B cell (primary cell): ENCODE data around the gene GOLGA6L2. TPM values are rescaled to one million over a fixed set of nuclear protein-coding genes. Genes with fewer than 3 reads are reported as not detected.
"Not testable (repeated sequence)": the region's sequence is repeated elsewhere in the genome, so short reads cannot be mapped to it uniquely, and the experiment has no call there.

Experiments
- ATAC-seq: fragments of 200-7000 bp; cut with Tn5 transposase; one replicate; pipeline ENCODE4 v1.10.0; 2021; ENCODE audit warnings: low read depth, mild to moderate bottlenecking, moderate number of reproducible peaks, moderate library complexity
- CTCF ChIA-PET: fragments of 350-600 bp; sonication (Branson Sonifier 250); formaldehyde crosslinking; loops from one replicate; lab custom pipeline; 2021; ENCODE audit warnings: antibody characterized with exemption, inconsistent platforms; lab: Charles Lee
- POLR2A ChIA-PET: fragments of 350-600 bp; sonication (Branson Sonifier 250); formaldehyde crosslinking; loops from one replicate; lab custom pipeline; 2021; ENCODE audit warnings: antibody characterized with exemption; lab: Charles Lee
- DNase-seq: peaks from one replicate; pipeline ENCODE4 v3.0.0; 2013
- H2AFZ ChIP-seq: 2 replicates; pipeline ENCODE4 v1.6.1; 2012; ENCODE audit warnings: mild to moderate bottlenecking, low read depth, low read length; ENCODE audit not compliant: insufficient read depth, poor library complexity, severe bottlenecking
- H3K27ac ChIP-seq, 2 donors: 1 replicate in 1 of 2; 2 replicates in 1 of 2; pipeline ENCODE4 v1.5.1; 2012 to 2013; ENCODE audit warnings: low read length in 2 of 2, mild to moderate bottlenecking in 2 of 2, moderate library complexity in 1 of 2
- H3K27me3 ChIP-seq, 4 experiments: fragments of 200-600 bp in 1 of 4; sonication (generic) in 1 of 4; replicated peaks in 1 of 4; 1 replicate in 2 of 4; 2 replicates in 2 of 4; pipeline versions ENCODE4 v1.6.1 to v1.7.0; 2013 to 2016; ENCODE audit warnings: low read length in 3 of 4, mild to moderate bottlenecking in 2 of 4, mixed read lengths in 1 of 4, moderate library complexity in 1 of 4; ENCODE audit not compliant: insufficient read depth in 4 of 4, control insufficient read depth in 3 of 4; ENCODE audit errors: control extremely low read depth in 1 of 4
- H3K36me3 ChIP-seq, 2 experiments: replicated peaks in 1 of 2; 1 replicate in 1 of 2; 2 replicates in 1 of 2; pipeline versions ENCODE4 v1.6.1 to v1.7.1; 2013; ENCODE audit warnings: low read length in 1 of 2; ENCODE audit not compliant: insufficient read depth in 2 of 2, control insufficient read depth in 1 of 2; ENCODE audit errors: control extremely low read depth in 1 of 2, extremely low read depth in 1 of 2
- H3K4me1 ChIP-seq, 2 donors: fragments of 200-600 bp in 1 of 2; sonication (generic) in 1 of 2; 1 replicate in 1 of 2; 2 replicates in 1 of 2; pipeline versions ENCODE4 v1.5.1 to v1.6.1; 2013 to 2017; ENCODE audit warnings: low read length in 2 of 2; ENCODE audit not compliant: control insufficient read depth in 2 of 2, insufficient read depth in 2 of 2
- H3K4me2 ChIP-seq: replicated peaks from 2 replicates; pipeline ENCODE3; 2012; ENCODE audit warnings: mild to moderate bottlenecking, low read depth, low read length; ENCODE audit not compliant: poor library complexity, severe bottlenecking
- H3K4me3 ChIP-seq, 5 experiments: fragments of 200-600 bp in 1 of 5; sonication (generic) in 1 of 5; 1 replicate in 3 of 5; 2 replicates in 2 of 5; pipeline versions ENCODE4 v1.5.1 to v1.7.0; 2011 to 2016; ENCODE audit warnings: low read length in 4 of 5, mild to moderate bottlenecking in 4 of 5, low read depth in 2 of 5, control low read depth in 1 of 5, moderate library complexity in 1 of 5; ENCODE audit not compliant: insufficient read depth in 1 of 5; ENCODE audit errors: control extremely low read depth in 1 of 5, extremely low read depth in 1 of 5
- H3K79me2 ChIP-seq: fragments of 200-600 bp; sonication (generic); one replicate; pipeline ENCODE4 v1.6.0; 2016; ENCODE audit warnings: low read length; ENCODE audit not compliant: control insufficient read depth, insufficient read depth
- H3K9ac ChIP-seq: fragments of 200-600 bp; sonication (generic); 2 replicates; pipeline ENCODE4 v1.6.1; 2017; ENCODE audit warnings: mild to moderate bottlenecking, low read length, moderate library complexity
- H3K9me3 ChIP-seq, 3 donors: one replicate each; pipeline versions ENCODE4 v1.6.1 to v1.7.1; 2013; ENCODE audit warnings: low read length in 2 of 3; ENCODE audit not compliant: control insufficient read depth in 2 of 3, insufficient read depth in 1 of 3; ENCODE audit errors: control extremely low read depth in 1 of 3
- H4K20me1 ChIP-seq: 2 replicates; pipeline ENCODE4 v1.6.0; 2012; ENCODE audit warnings: mild to moderate bottlenecking, low read length; ENCODE audit not compliant: insufficient read depth, control insufficient read depth, poor library complexity, severe bottlenecking
- H3K27ac Mint-ChIP-seq: one replicate; pipeline ENCODE4 v1.8.0; 2021; ENCODE audit warnings: mixed read lengths
- H3K27me3 Mint-ChIP-seq: one replicate; pipeline ENCODE4 v1.8.0; 2021; ENCODE audit warnings: mixed read lengths
- H3K4me1 Mint-ChIP-seq: one replicate; pipeline ENCODE4 v1.8.0; 2021; ENCODE audit warnings: mixed read lengths
- H3K4me3 Mint-ChIP-seq: one replicate; pipeline ENCODE4 v1.8.0; 2021; ENCODE audit warnings: mixed read lengths
- H3K9me3 Mint-ChIP-seq: one replicate; pipeline ENCODE4 v1.8.0; 2022; ENCODE audit warnings: mixed read lengths; ENCODE audit not compliant: insufficient read depth
- CTCF ChIP-seq: fragments of 200-600 bp; IDR thresholded peaks from one replicate; pipeline ENCODE4 v1.8.0; 2022; ENCODE audit warnings: antibody characterized with exemption, mild to moderate bottlenecking
- EZH2 ChIP-seq: IDR thresholded peaks from 2 replicates; pipeline ENCODE4 v1.6.1; 2012; ENCODE audit warnings: borderline replicate concordance, low read depth, mild to moderate bottlenecking, moderate library complexity, low read length; ENCODE audit not compliant: insufficient read depth, poor library complexity, severe bottlenecking
- WGBS: methylation state at CpG from one replicate; pipeline ENCODE4 v1.1.5; 2013; ENCODE audit warnings: missing lambda C conversion rate; ENCODE audit not compliant: insufficient coverage; 5-methylcytosine and 5-hydroxymethylcytosine counted together
- intact Hi-C: fragments of 100-400 bp; cut with micrococcal nuclease; formaldehyde crosslinking; loops from one replicate; pipeline ENCODE4 v1.10.0; 2022
- polyA plus RNA-seq: library from polyadenylated mRNA; depleted of rRNA; stranded (reverse); fragments of >200 nt; gene quantifications from 2 replicates; pipeline ENCODE4 v1.2.3, GENCODE V29; 2012
- total RNA-seq, 2 donors: library from RNA; stranded (reverse); fragments of 120-200 nt in 1 of 2; gene quantifications; 1 replicate in 1 of 2; 2 replicates in 1 of 2; pipeline versions ENCODE4 v1.2.3 to v1.2.4, GENCODE V29; 2013 to 2022

The GOLGA6L2 gene
- total and polyA plus RNA-seq, 2 donors (not counting 1 experiment from before 2014, with no cell fraction given): not detected

GRCh38 chr15:23436421-23436820 lies 10.6 kb downstream of the GOLGA6L2 start:
- Mint-ChIP-seq H3K9me3 (no peaks in the 10 kb centered on the region), H3K4me1 (no peaks in the 10 kb centered on the region), H3K27ac (no peak overlapping the region), H3K4me3 (no peak overlapping the region), H3K27me3 (no peaks in the 10 kb centered on the region)
- intact Hi-C loops: no loop called here
- Histone ChIP-seq H3K36me3 (no peaks in the 10 kb centered on the region), H2AFZ (no peak overlapping the region), H3K9me3 (peaks cover 0 to 4% (median 0%) of the 10 kb centered on the region in 3 donors), H3K27me3 (no peaks in the 10 kb centered on the region), H4K20me1 (no peaks in the 10 kb centered on the region), H3K9ac (no peak overlapping the region), H3K27ac (no peak overlapping the region), H3K79me2 (no peaks in the 10 kb centered on the region), H3K4me3 (no peak overlapping the region), H3K4me1 (no peaks in the 10 kb centered on the region), H3K4me2 (no peak overlapping the region)
- no peak for DNase-seq
- TF ChIP-seq EZH2 (no peak), CTCF (no peak)
- no peak for ATAC-seq
- ChIA-PET POLR2A (no interaction called here), CTCF (no interaction called here)
- WGBS: 88% methylated on average over 9 of the region's 12 CpGs

GRCh38 chr15:23434699-23435098 lies 12.3 kb downstream of the GOLGA6L2 start:
- H3K4me2 ChIP-seq, H3K27me3 Mint-ChIP-seq, H3K4me3 ChIP-seq, H3K4me1 ChIP-seq, intact Hi-C loops, DNase-seq, H3K79me2 ChIP-seq, H3K27me3 ChIP-seq, H3K9me3 ChIP-seq, H3K9me3 Mint-ChIP-seq, H3K4me3 Mint-ChIP-seq, H3K36me3 ChIP-seq, H2AFZ ChIP-seq, CTCF ChIA-PET, H4K20me1 ChIP-seq, H3K4me1 Mint-ChIP-seq, H3K27ac ChIP-seq, POLR2A ChIA-PET, ATAC-seq, H3K27ac Mint-ChIP-seq, H3K9ac ChIP-seq: not testable (repeated sequence)
- WGBS: 100% methylated on average over 2 of the region's 2 CpGs

- intact Hi-C loops, H3K27ac ChIP-seq, H3K9me3 Mint-ChIP-seq, H3K27me3 Mint-ChIP-seq, H3K79me2 ChIP-seq, H3K9ac ChIP-seq, H3K4me1 Mint-ChIP-seq, H4K20me1 ChIP-seq, H3K4me3 Mint-ChIP-seq, H3K9me3 ChIP-seq, H2AFZ ChIP-seq, H3K27ac Mint-ChIP-seq, H3K4me3 ChIP-seq, H3K36me3 ChIP-seq, H3K27me3 ChIP-seq, POLR2A ChIA-PET, CTCF ChIA-PET, H3K4me1 ChIP-seq, H3K4me2 ChIP-seq, ATAC-seq, DNase-seq: not testable (repeated sequence)
- 85% methylated on average over 5 of the region's 8 CpGs for WGBS
These were observed 21.7 kb downstream of the GOLGA6L2 start for GRCh38 chr15:23425327-23425726.
